ENCODE results near the gene FBXO31. TPM values are rescaled to one million over a fixed set of nuclear protein-coding genes. Genes with fewer than 3 reads are reported as not detected.
A peak's percentile ranks its signal among the peaks of the same experiment; 100 is the strongest.
"Not testable (repeated sequence)": the region's sequence is repeated elsewhere in the genome, so short reads cannot be mapped to it uniquely, and the experiment has no call there.

FBXO31 gene
- total RNA-seq, 1 donor from 2014 or later, result 5.8 TPM

- Mint-ChIP-seq H3K27me3 (ENCODE audit: insufficient read depth, low read depth) (peaks cover 7% of the 10 kb centered on the region), H3K4me1 (peaks cover 26% of the 10 kb centered on the region), H3K36me3 (peaks cover 17% of the 10 kb centered on the region), H3K9me3 (no peaks in the 10 kb centered on the region), H3K27ac (no peak overlapping the region), H3K4me3 (no peak overlapping the region)
- Histone ChIP-seq H3K4me1 (peaks cover 12% of the 10 kb centered on the region), H3K4me2 (no peak overlapping the region), H3K79me2 (ENCODE audit: low read depth) (peaks cover 32% of the 10 kb centered on the region), H4K20me1 (ENCODE audit: low read depth) (peaks cover 34% of the 10 kb centered on the region), H3K27me3 (no peaks in the 10 kb centered on the region), H2AFZ (replicated peaks) (no peak overlapping the region), H3K36me3 (no peaks in the 10 kb centered on the region), H3F3A (ENCODE audit: low read depth) (no peaks in the 10 kb centered on the region), H3K4me3 (no peak overlapping the region), H3K27ac (no peak overlapping the region), H3K9me3 (ENCODE audit: low read depth) (no peaks in the 10 kb centered on the region), H3K9ac (no peak overlapping the region)
- TF ChIP-seq EZH2phosphoT487 (IDR thresholded peaks at IDR 0.05) (no peak), EZH2 (IDR thresholded peaks at IDR 0.05) (no peak)
- DNase-seq (ENCODE audit: low spot score), result no peak
Measured at GRCh38 chr16:87365021-87365713, 18.4 kb downstream of the FBXO31 start.

GRCh38 chr16:87363771-87364455 lies 19.7 kb downstream of the FBXO31 start:
- Mint-ChIP-seq H3K27ac (peak overlapping the region; percentile 4), H3K4me3 (no peak overlapping the region), H3K4me1 (peaks cover 17% of the 10 kb centered on the region), H3K27me3 (ENCODE audit: insufficient read depth, low read depth) (peaks cover 4% of the 10 kb centered on the region), H3K9me3 (no peaks in the 10 kb centered on the region), H3K36me3 (peaks cover 23% of the 10 kb centered on the region)
- Histone ChIP-seq H3F3A (ENCODE audit: low read depth) (no peaks in the 10 kb centered on the region), H3K9ac (no peak overlapping the region), H3K27ac (no peak overlapping the region), H3K4me2 (no peak overlapping the region), H3K9me3 (ENCODE audit: low read depth) (no peaks in the 10 kb centered on the region), H3K36me3 (no peaks in the 10 kb centered on the region), H3K4me1 (peaks cover 1% of the 10 kb centered on the region), H2AFZ (replicated peaks) (no peak overlapping the region), H4K20me1 (ENCODE audit: low read depth) (peaks cover 22% of the 10 kb centered on the region), H3K4me3 (no peak overlapping the region), H3K79me2 (ENCODE audit: low read depth) (peaks cover 19% of the 10 kb centered on the region), H3K27me3 (no peaks in the 10 kb centered on the region)
- no peak for TF ChIP-seq EZH2phosphoT487 (IDR thresholded peaks at IDR 0.05)
- no peak for TF ChIP-seq EZH2 (IDR thresholded peaks at IDR 0.05)
- TF ChIP-seq CTCF (IDR thresholded peaks at IDR 0.05), result no peak
- no peak for DNase-seq (ENCODE audit: low spot score)

GRCh38 chr16:87362828-87363559 lies 20.6 kb downstream of the FBXO31 start:
- H4K20me1 ChIP-seq (ENCODE audit: low read depth), result peaks cover 18% of the 10 kb centered on the region
- not testable (repeated sequence) for H3K4me3 Mint-ChIP-seq; H3K4me3 ChIP-seq; H3K9me3 Mint-ChIP-seq; H2AFZ ChIP-seq (replicated peaks); H3K27me3 ChIP-seq; H3K36me3 ChIP-seq; H3K27ac ChIP-seq; H3K4me2 ChIP-seq; H3K4me1 ChIP-seq; DNase-seq (ENCODE audit: low spot score); H3K9me3 ChIP-seq (ENCODE audit: low read depth); H3F3A ChIP-seq (ENCODE audit: low read depth); H3K27me3 Mint-ChIP-seq (ENCODE audit: insufficient read depth, low read depth); H3K27ac Mint-ChIP-seq; H3K9ac ChIP-seq
- Mint-ChIP-seq H3K36me3 (peaks cover 27% of the 10 kb centered on the region), H3K4me1 (peaks cover 14% of the 10 kb centered on the region)
- H3K79me2 ChIP-seq (ENCODE audit: low read depth), result peaks cover 10% of the 10 kb centered on the region

- no peak overlapping the region for H3K4me3 Mint-ChIP-seq
- no peak for DNase-seq (ENCODE audit: low spot score)
- Histone ChIP-seq H3K9me3 (ENCODE audit: low read depth) (no peaks in the 10 kb centered on the region), H3K9ac (no peak overlapping the region), H3K4me1 (no peaks in the 10 kb centered on the region), H4K20me1 (ENCODE audit: low read depth) (peaks cover 9% of the 10 kb centered on the region), H3K27me3 (no peaks in the 10 kb centered on the region), H3F3A (ENCODE audit: low read depth) (no peaks in the 10 kb centered on the region), H3K4me2 (no peak overlapping the region), H3K79me2 (ENCODE audit: low read depth) (peaks cover under 1% of the 10 kb centered on the region), H3K4me3 (no peak overlapping the region), H2AFZ (replicated peaks) (no peak overlapping the region), H3K27ac (no peak overlapping the region), H3K36me3 (no peaks in the 10 kb centered on the region)
- TF ChIP-seq EZH2 (IDR thresholded peaks at IDR 0.05) (no peak), EZH2phosphoT487 (IDR thresholded peaks at IDR 0.05) (no peak), CTCF (IDR thresholded peaks at IDR 0.05) (no peak)
- H3K27me3 Mint-ChIP-seq (ENCODE audit: insufficient read depth, low read depth), result peaks cover 4% of the 10 kb centered on the region
- H3K4me1 Mint-ChIP-seq, result peaks cover 11% of the 10 kb centered on the region
- no peak overlapping the region for H3K27ac Mint-ChIP-seq
- no peaks in the 10 kb centered on the region for H3K9me3 Mint-ChIP-seq
- peaks cover 27% of the 10 kb centered on the region for H3K36me3 Mint-ChIP-seq
Measured at GRCh38 chr16:87361916-87362619, 21.5 kb downstream of the FBXO31 start.

Data from neural progenitor cell (in vitro differentiated cells).